Fibroblast of lung (primary cell): ENCODE results near the gene USP7. TPM values are rescaled to one million over a fixed set of nuclear protein-coding genes. Genes with fewer than 3 reads are reported as not detected.

Source experiments
- DNase-seq, 2 donors: peaks; one replicate each; pipeline versions ENCODE4 v3.0.0 to v3.0.0-alpha.2; 2010; ENCODE audit warnings: low read depth in 2 of 2
- H2AFZ ChIP-seq: 2 replicates; pipeline ENCODE4 v1.5.1; 2012; ENCODE audit warnings: low read length, control low read depth, inconsistent platforms
- H3K27ac ChIP-seq: 2 replicates; pipeline ENCODE4 v1.5.1; 2011; ENCODE audit warnings: low read length, control low read depth; ENCODE audit not compliant: insufficient read depth
- H3K27me3 ChIP-seq: 2 replicates; pipeline ENCODE4 v1.5.1; 2011; ENCODE audit warnings: mild to moderate bottlenecking, low read length; ENCODE audit not compliant: control insufficient read depth, insufficient read depth
- H3K36me3 ChIP-seq: 2 replicates; pipeline ENCODE4 v1.5.1; 2011; ENCODE audit warnings: low read length; ENCODE audit not compliant: control insufficient read depth, insufficient read depth
- H3K4me1 ChIP-seq: 2 replicates; pipeline ENCODE4 v1.5.1; 2011; ENCODE audit warnings: low read length; ENCODE audit not compliant: control insufficient read depth, insufficient read depth; ENCODE audit errors: extremely low read depth
- H3K4me2 ChIP-seq: 2 replicates; pipeline ENCODE4 v1.5.1; 2011; ENCODE audit warnings: low read length, control low read depth; ENCODE audit not compliant: insufficient read depth; ENCODE audit errors: extremely low read depth
- H3K4me3 ChIP-seq, 4 experiments: fragments of 200-600 bp in 1 of 4; sonication (generic) in 1 of 4; replicated peaks in 1 of 4; 2 replicates each; pipeline ENCODE4 v1.5.1; 2011 to 2016; ENCODE audit warnings: low read length in 4 of 4, low read depth in 3 of 4, mild to moderate bottlenecking in 3 of 4, control low read depth in 2 of 4, inconsistent platforms in 1 of 4, mixed read lengths in 1 of 4; ENCODE audit not compliant: insufficient read depth in 1 of 4; ENCODE audit errors: control extremely low read depth in 1 of 4
- H3K79me2 ChIP-seq: 2 replicates; pipeline ENCODE4 v1.5.1; 2012; ENCODE audit warnings: mild to moderate bottlenecking, low read length, inconsistent platforms; ENCODE audit not compliant: control insufficient read depth, insufficient read depth
- H3K9ac ChIP-seq: 2 replicates; pipeline ENCODE4 v1.5.1; 2011; ENCODE audit warnings: mild to moderate bottlenecking, low read length, control low read depth; ENCODE audit not compliant: insufficient read depth
- H3K9me3 ChIP-seq: 2 replicates; pipeline ENCODE4 v1.5.1; 2012; ENCODE audit warnings: low read depth, low read length; ENCODE audit not compliant: control insufficient read depth, insufficient read depth
- H4K20me1 ChIP-seq: 2 replicates; pipeline ENCODE4 v1.5.1; 2011; ENCODE audit warnings: low read length; ENCODE audit not compliant: control insufficient read depth, insufficient read depth; ENCODE audit errors: extremely low read depth
- EZH2 ChIP-seq: IDR thresholded peaks from 2 replicates; pipeline ENCODE4 v1.5.1; 2012; ENCODE audit warnings: low read length, control low read depth, mild to moderate bottlenecking; ENCODE audit errors: missing control alignments
- polyA plus RNA-seq, 2 donors: library from polyadenylated mRNA; depleted of rRNA in 1 of 2; stranded (reverse) in 1 of 2; unstranded in 1 of 2; fragments of >200 nt; gene quantifications; 2 replicates each; pipeline ENCODE4 v1.2.1, GENCODE V29; 2011 to 2012; ENCODE audit warnings: missing spikeins in 1 of 2
- total RNA-seq: library from RNA; depleted of rRNA; stranded (reverse); fragments of >200 nt; gene quantifications from 2 replicates; pipeline ENCODE4 v1.2.1, GENCODE V29; 2014
- TF ChIP-seq, protein P1 (sequence below), 2 donors: IDR thresholded peaks in 1 of 2; conservative IDR thresholded peaks in 1 of 2; 1 replicate in 1 of 2; 2 replicates in 1 of 2; pipeline ENCODE4 v1.5.1; 2011 to 2012; ENCODE audit warnings: low read length in 2 of 2, control low read depth in 1 of 2, inconsistent platforms in 1 of 2, low read depth in 1 of 2, mild to moderate bottlenecking in 1 of 2

The USP7 gene
- total and polyA plus RNA-seq, 2 donors (not counting 1 experiment from before 2014, with no cell fraction given): 22.5 to 48.7 TPM

DNA sequence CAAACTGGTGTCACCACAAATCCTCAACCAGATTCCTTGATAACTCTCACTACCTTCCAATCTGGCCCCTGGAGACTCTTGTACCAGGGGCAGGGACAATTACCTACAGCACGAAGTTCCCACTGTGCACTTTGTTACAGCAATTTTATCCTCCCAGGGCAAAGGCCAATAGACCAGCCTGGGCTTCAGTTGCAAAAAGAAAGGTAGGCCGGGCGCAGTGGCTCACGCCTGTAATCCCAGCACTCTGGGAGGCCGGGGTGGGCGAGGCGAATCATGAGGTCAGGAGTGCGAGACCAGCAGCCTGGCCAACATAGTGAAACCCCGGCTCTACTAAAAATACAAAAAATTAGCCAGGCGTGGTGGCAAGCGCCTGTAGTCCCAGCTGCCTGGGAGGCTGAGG lies 36.9 kb downstream of the USP7 start:
- no peaks in the 10 kb centered on the region for H3K4me1 ChIP-seq
- no peak overlapping the region for H3K27ac ChIP-seq
- H4K20me1 ChIP-seq: peaks cover 10% of the 10 kb centered on the region
- no peak for DNase-seq
- H3K36me3 ChIP-seq: peaks cover 5% of the 10 kb centered on the region
- no peak overlapping the region for H3K9ac ChIP-seq
- H3K9me3 ChIP-seq: no peaks in the 10 kb centered on the region
- H3K79me2 ChIP-seq: peaks cover 59% of the 10 kb centered on the region
- TF ChIP-seq, protein P1, sequence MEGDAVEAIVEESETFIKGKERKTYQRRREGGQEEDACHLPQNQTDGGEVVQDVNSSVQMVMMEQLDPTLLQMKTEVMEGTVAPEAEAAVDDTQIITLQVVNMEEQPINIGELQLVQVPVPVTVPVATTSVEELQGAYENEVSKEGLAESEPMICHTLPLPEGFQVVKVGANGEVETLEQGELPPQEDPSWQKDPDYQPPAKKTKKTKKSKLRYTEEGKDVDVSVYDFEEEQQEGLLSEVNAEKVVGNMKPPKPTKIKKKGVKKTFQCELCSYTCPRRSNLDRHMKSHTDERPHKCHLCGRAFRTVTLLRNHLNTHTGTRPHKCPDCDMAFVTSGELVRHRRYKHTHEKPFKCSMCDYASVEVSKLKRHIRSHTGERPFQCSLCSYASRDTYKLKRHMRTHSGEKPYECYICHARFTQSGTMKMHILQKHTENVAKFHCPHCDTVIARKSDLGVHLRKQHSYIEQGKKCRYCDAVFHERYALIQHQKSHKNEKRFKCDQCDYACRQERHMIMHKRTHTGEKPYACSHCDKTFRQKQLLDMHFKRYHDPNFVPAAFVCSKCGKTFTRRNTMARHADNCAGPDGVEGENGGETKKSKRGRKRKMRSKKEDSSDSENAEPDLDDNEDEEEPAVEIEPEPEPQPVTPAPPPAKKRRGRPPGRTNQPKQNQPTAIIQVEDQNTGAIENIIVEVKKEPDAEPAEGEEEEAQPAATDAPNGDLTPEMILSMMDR (conservative IDR thresholded peaks at IDR 0.05 in 1 of 2, IDR thresholded peaks at IDR 0.05 in 1 of 2; ENCODE audit: low read depth in 1 of 2, low read length in 2 of 2): no peak
- TF ChIP-seq EZH2: no peak
- no peak overlapping the region for H3K4me2 ChIP-seq
- no peaks in the 10 kb centered on the region for H3K27me3 ChIP-seq
- H2AFZ ChIP-seq: no peak overlapping the region
- H3K4me3 ChIP-seq: no peak overlapping the region

GRCh38 chr16:8925455-8925854 lies 38.3 kb downstream of the USP7 start:
- peaks cover 3% of the 10 kb centered on the region for H4K20me1 ChIP-seq
- no peaks in the 10 kb centered on the region for H3K9me3 ChIP-seq
- H3K4me2 ChIP-seq: no peak overlapping the region
- no peak overlapping the region for H3K4me3 ChIP-seq
- H3K4me1 ChIP-seq: no peaks in the 10 kb centered on the region
- H3K9ac ChIP-seq: no peak overlapping the region
- peaks cover 8% of the 10 kb centered on the region for H3K36me3 ChIP-seq
- no peaks in the 10 kb centered on the region for H3K27me3 ChIP-seq
- H2AFZ ChIP-seq: no peak overlapping the region
- H3K27ac ChIP-seq: no peak overlapping the region
- H3K79me2 ChIP-seq: peaks cover 50% of the 10 kb centered on the region
- DNase-seq: no peak
- TF ChIP-seq, protein P1 (conservative IDR thresholded peaks at IDR 0.05 in 1 of 2, IDR thresholded peaks at IDR 0.05 in 1 of 2; ENCODE audit: low read depth in 1 of 2, low read length in 2 of 2): no peak
- no peak for TF ChIP-seq EZH2

DNA sequence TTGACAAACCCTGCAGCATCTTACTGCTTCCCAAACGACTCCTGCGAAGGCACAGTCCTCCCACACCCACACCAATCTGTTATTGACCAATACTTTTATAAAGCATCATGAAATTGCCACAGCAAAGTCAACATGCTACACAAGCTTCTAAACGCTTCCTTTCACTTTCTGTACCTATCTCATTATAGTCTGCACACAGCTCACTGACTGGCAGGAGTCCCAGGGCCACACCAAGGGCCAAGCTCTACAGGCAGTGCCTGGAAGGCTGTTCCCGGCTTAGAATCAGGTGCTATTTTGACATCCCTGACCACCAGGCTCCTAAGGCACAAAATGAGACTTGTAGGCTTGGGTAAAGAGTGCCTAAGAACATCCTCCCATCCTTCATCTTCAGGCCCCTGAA lies 39.5 kb downstream of the USP7 start:
- no peak overlapping the region for H3K4me3 ChIP-seq
- H3K36me3 ChIP-seq: peaks cover 11% of the 10 kb centered on the region
- H4K20me1 ChIP-seq: peaks cover 3% of the 10 kb centered on the region
- no peaks in the 10 kb centered on the region for H3K4me1 ChIP-seq
- H2AFZ ChIP-seq: no peak overlapping the region
- H3K27me3 ChIP-seq: no peaks in the 10 kb centered on the region
- H3K9ac ChIP-seq: no peak overlapping the region
- peaks cover 39% of the 10 kb centered on the region for H3K79me2 ChIP-seq
- no peaks in the 10 kb centered on the region for H3K9me3 ChIP-seq
- no peak overlapping the region for H3K27ac ChIP-seq
- DNase-seq: no peak
- TF ChIP-seq, protein P1 (conservative IDR thresholded peaks at IDR 0.05 in 1 of 2, IDR thresholded peaks at IDR 0.05 in 1 of 2; ENCODE audit: low read depth in 1 of 2, low read length in 2 of 2): no peak
- no peak for TF ChIP-seq EZH2
- H3K4me2 ChIP-seq: no peak overlapping the region
